Activated CD4-positive, CD25-positive, alpha-beta regulatory T cell (primary cell): Measurements from ENCODE around the gene PALLD.

Experiments
- DNase-seq, 4 experiments: peaks; one replicate each; lab custom pipeline; 2025; lab: John Stamatoyannopoulos, UW

PALLD gene

DNA sequence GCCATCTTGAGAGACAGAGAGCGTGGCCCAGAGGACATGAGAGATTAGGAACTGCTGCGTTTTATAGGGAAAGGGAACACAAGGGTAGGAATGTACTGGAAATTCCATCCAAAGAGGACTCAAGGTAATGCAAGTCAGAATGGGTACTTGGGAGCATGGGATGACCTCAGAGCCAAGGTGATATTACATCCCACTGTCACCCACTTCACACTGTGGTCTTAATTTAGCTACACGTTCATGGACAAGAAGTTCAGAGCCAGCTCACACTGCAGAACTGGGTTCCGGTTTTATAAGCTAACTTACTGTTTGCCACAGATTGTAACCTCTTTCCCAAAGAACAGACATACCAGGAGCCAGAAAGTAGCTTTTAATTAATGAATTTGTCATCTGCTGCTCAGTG lies 268.5 kb downstream of the PALLD start:
- no peak for DNase-seq

DNA sequence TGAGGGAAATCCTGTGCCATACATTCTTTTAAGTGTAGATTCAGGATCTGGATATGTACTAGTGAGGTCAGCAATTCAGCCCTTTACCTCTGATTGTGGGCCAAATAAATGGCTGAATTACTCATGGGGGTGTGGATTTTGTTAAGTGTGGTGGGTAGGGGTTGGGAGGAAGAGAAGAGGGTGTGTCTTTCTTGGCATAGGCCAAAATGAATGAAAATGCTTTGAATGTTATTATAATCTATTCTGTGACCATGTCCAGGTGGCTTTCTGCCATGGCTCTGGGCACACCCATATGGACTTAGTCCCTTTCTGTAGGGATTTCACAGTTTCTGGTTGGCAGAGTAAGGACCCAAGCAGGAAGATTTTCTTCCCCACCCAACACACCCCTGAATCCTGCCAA lies 268.9 kb downstream of the PALLD start:
- DNase-seq: no peak

DNA sequence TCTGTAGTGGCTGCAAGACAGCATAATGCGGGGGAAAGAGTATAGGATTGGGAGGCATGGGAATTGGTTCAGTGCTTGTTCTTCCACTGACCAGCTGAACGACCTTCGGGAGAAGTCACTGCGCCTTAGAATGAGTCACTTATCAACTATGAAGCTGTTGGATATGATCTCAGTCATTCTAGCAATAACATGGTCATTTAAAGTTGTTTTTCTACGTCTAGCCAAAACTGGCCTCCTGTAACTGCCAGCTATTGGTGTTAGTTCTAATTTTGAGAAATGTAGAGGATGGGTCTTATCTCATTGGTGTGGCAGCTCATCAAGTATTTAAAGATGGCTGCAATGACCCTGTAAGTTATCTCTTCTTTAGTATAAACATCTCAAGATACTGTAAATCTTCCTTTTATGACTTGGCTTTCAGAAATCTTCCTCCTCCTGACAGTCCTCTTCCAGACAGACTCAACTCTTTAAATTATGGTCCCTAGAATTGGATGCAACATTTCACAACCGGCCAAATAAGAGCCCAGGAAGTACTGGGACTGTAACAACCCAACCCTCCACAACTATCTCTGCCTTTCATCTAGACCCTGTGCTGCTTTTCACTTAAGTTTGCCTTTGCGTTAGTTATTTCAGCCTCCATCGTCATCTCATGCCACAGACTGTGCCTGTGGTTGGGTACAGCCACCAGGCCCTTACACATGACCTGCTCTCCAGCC lies 269.9 kb downstream of the PALLD start:
- no peak for DNase-seq

DNA sequence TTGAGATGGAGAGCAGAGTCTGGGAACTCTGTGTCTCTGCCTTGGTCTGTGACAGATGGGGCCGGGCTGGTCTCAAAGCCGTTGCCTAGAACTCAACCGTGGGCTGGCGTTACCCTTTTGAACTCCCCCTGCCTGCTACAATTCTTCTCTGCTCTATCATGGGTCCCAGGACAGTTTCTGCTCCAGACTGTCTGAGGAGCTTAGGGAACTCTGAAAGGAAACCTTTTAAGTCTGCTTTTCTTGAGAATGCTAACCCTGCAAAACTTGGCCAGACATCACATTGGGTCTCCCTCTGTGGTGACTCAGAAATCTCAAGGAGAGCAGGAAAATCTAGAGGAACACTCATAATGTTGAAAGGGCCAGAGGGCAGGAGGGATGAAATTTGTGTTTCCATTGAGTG lies 272.6 kb downstream of the PALLD start:
- no peak for DNase-seq

DNA sequence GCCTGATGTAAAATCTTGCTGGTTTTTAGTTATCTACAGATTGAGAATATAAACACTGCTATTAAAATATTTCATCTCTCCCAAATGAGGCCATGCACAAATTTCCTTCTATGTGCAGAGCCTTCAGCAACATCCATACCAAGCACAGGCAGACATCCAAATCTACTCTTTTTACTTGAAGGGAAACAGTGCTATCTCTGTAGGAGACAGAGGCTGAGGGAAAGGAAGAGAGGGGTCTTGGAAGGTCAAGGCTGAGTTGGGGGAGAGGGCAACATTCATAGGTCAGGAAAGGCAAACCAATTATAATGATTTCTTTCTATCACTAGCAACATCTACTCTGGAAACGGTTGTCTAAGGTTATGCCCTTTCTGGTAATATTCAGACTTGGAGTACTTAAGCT lies 273.0 kb downstream of the PALLD start:
- DNase-seq: no peak

DNA sequence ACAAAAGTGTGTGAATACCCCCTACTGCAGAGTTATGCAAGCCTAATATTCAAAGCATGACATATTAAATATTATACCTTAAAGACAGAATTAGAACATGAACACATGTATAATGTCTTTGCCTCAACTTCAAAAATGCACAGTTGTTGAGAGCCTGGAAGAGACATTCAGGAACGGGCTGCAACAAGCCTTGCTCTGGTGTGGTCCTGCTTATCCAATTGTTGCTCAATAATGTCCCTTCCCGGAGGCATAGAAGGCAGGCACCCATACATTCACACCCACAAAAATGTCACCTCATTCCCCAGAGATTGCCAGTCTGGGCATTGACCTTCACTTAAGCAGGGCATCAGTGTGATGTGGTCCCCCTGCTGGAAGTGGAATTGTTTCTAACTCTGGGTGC lies 274.4 kb downstream of the PALLD start:
- DNase-seq: no peak

DNA sequence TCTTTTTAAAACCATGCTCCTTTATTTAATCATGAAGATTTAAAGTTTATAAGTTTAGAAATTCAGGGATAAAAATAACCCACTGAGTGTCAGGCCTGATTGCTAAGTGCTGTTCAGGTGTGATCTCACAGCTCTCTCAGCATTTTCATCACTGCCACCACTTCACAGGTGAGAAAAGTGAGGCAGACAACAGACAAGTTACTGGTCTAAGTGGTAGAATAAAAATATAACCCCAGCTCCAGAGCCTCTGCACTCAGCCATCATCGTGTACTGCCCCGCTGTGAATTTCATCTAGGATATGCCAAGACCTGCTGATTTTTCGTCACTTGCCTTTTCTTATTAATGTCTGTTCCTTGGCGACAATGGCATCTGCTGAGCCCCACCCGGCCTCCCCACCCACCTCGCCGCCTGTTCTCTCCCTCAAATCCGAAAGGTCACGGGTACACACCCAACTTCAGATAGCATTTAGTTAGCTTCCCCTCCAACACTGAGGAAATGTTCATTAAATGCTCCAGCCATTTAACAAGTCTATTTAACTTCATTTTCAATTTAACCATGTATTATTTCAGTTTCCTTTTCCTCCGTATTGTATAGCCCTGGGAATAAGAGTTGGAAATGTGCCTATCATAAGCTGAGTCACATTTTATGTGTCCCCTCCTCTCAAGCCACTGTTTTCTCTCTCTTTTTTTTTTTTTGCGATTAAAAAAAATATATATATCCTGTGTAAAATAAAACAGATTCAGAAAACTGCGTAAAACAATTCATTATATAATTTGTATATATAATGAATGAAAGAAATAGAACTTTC lies 276.7 kb downstream of the PALLD start:
- DNase-seq: no peak

DNA sequence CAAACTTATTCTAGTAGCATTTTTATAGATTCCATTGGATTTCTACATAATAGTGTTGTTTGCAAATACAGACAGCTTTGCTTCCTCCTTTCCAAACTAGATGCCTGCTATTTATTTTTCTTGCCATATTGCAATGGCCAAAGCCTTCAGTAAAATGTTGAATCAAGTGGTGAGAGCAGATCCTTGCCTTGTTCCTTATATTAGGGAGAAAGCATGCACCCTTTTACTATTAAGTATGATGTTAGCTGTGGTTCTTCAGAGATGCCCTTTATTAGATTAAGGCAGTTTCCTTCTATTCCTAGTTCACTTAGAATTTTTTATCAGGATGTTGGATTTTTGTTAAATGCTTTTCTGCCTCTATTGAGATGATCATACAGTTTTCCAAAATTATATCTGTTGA lies 279.5 kb downstream of the PALLD start:
- DNase-seq: no peak

DNA sequence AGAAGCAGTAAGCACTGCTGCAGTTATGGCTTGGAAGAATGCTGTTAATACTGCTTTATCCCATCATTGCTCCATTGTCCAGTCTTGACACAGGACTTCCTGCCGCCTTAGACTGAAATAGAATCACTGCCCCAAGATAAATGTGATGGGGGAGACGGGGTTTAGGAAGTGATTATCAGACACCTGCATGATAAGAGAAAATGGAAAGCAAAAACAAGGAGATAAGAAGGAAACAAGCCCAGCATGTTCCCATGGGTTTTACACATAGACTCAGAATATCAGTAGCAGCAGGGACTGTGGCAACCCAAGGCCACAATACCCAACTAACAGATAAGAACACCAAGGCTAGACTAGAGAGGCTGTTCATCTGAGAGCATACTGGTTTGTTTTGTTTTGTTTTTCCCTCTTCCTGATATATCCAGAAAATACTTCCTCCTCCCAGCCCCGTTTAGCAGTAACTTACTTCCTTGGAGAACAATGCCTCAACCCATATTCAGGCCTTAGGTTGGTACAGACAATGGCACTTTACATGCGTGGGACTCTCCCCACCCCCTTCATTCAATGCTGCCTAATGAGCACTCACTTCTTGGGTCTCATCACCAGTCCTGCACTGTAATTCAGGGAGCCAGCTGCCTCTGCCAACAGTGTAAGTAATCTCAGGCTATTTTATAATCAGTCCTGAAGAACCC lies 280.6 kb downstream of the PALLD start:
- no peak for DNase-seq

DNA sequence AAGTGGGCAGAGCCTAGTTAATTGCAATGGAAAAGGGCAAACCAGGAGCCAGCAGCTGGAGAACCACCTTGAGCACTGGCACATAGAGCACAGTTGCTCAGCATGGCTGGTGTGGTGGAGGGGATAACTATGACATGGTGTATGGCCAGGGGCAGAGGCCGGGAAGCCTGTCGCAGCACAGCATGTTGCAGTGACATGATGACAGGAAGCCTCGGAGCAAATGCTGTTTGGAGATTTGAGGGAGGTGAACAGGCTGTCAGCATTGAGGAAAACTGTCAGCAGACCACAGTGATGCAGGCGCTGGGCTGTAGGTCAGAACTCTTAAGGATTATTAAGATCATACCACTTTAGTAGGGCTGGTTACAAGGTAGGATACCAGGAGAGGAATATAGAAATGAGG lies 284.5 kb downstream of the PALLD start:
- DNase-seq: no peak

DNA sequence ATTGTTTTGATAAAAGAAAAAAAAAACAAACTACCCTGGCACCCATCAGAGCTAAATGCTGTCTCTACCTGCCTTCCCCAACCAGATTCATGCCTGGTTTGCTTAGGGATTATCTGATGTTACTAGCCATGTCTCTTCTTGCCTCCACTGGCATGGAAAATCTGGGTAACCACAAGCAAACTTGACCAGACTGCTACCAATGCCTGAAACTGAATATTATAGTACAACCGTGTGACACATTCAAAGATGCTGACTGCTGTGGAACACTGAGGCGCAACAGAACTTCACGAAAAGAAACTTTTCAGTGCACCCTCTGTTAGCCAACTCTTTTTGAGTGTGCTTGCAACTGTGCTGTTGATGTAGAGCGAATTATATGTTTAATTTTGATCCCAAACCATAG lies 285.1 kb downstream of the PALLD start:
- no peak for DNase-seq

DNA sequence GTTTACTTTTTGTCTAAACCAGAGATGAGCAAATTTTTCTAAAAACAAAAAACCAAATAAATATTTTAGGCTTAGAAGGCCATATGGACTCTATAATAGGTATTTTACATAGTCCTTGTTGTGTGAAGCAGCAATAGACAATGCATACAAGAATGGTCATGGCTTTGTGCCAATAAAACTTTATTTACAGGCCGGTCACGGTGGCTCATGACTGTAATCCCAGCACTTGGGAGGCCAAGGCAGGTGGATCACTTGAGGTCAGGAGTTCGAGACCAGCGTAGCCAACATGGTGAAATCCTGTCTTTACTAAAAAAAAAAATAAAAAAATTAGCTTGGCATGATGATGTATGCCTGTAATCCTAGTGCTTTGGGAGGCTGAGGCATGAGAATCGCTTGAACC lies 285.6 kb downstream of the PALLD start:
- no peak for DNase-seq

DNA sequence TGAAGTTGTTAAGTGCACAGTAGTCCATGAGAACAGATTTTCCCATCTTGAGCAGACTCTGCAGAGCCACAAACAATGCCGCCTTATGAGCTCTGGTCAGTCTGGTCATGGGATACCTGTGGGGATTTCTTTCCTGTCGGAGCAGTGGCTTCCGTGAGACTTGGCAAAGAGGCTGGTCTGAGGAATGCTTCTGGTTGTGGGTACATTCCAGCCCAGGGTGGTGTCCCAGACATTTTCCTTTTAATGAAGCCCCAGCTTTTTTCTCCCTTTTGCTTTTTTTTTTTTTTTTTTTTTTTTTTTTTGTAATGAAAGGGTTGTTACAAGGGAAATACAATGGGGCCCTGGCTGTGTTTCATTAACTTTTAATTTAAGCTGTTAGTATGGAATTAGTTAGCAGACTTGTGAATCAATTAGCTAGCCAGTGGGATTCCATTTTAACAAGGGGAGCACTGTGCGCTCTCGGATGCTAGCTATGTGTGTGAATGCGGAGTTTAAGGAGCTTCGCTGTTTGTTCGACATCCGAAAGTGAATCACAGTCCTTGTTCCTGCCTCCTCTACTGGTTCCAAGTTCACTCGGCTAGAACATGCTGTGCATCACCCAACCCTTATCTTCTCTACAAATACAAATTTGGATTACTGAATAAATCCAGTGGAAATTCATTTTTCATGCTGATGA lies 288.1 kb downstream of the PALLD start:
- no peak for DNase-seq

DNA sequence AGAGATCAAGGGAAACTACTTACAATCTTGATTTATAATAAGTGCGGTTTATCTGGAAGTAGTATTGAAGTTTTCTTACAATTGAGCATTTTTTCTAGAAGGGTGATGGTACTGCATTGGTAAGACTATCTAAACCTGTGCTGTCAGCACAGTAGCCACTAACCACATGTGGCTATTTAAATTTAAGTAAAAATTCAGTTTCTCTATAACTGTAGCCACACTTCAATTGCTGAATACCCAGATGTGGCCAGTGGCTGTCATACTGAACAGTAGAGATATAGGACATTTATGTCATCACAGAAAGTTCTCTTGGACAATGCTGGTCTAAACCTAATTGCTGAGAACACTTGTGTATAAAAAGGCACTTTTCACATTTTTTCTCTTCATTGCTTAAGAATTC lies 290.5 kb downstream of the PALLD start:
- DNase-seq: no peak

DNA sequence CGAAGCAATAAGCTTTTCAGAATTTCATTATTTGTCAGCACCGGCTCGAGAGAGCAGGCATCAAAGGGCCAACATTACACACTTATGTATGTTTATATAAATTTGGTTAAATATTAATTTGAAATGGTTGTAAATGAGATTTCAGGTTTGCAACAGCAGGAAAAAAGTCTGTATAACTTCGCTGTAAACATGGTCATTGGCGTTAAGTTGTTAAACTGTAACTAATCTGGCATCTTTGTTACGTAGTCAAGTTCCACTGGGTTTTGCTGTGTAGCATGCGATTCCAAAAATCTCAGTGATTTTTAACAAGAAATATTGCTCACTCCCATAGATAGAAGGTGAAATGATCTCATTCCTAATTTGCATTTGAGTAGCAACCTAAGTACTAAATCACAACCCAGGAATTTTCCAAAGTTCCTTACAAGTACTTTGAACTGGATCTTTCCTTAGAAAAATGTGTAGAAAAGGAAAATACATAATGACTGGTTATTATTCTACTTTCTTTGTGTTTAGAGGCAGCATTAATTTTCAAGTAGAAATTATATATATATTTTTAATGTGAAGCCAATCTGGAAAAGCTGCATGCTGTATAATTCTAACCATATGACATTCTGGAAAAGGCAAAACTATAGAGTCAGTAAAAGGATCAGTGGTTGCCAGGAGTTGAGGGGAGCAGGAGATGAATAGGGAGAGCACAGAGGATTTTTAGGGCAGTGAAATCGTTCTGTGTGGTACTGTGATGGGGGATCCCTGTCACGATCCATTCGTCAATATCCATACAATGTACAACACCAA lies 291.1 kb downstream of the PALLD start:
- DNase-seq: no peak

DNA sequence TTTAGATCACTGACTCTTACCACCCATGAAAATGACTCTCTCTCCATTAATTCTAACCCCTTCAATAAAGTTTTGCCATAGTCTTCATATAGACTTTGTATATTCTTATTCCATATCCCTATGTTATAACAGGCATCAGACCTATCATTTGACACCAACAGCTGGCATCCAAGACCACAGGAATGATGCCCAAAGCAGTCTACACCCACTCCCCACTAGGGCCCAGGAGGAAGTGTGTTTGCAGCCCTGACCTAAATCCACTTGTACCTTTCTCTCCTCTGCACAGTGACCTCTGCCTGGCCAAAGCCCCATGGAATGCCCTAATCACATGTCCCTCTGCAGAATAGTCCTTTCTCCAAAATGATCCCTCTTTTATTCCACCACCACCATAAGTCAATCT lies 294.0 kb downstream of the PALLD start:
- DNase-seq: no peak

DNA sequence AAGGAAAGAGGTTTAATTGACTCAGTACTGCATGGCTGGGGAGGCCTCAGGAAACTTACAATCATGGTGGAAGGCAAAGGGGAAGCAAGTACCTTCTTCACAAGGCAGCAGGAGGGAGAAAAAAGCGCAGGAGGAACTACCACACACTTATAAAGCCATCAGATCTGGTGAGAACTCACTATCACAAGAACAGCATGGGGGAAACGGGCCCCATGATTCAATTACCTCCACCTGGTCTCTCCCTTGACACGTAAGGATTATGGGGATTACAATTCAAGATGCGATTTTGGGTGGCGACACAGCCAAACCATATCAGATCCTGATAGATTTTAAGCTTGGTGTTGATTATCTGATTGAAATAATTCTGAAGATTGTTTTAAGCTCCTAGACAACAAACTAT lies 294.5 kb downstream of the PALLD start:
- DNase-seq: no peak

DNA sequence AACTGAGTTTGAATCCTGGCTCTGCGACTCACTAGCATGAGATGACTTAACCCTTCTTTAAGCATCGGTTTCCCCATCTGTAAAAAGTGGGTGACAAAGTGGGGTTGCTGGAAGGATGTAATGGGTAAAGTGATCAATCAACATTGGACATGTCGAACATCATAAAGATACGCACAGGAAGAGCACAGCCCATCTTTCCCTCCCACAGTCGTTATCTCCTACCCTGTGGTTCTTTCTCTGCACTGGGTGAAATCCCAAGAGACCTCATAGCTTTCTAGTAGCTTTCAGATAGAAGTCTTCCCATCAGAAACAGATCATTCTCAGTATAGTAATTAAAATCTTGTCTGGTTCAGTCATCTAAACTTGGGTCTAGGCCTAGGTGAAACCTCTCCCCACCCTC lies 296.7 kb downstream of the PALLD start:
- no peak for DNase-seq

DNA sequence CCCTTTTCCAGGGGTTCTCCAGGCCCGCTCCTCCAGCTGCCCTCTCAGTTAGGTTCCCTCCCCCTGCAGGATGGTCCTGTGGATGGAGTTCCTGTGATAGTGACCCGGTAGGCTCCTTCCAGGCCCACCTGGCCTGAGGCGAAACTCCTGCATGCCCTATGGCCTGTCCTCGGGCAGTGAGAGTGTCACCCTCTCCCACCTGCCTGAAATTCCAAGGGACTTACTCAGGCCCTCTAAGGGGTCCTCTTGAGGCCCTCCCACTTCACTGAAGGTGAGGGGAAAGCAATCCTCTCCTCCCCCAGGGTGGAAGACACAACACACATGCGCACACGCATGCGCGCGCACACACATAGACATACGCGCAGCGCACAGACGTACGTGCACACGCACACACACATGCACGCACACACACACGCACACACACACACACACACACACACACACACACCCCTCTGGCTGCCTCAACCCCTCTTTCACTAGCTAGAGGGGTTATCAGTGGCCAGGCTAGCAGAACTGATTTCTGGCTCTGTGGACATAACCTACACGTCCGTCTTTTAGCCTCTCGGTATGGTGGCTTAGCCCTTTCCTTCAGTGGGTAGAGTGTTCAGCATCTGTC lies 297.3 kb downstream of the PALLD start:
- no peak for DNase-seq

DNA sequence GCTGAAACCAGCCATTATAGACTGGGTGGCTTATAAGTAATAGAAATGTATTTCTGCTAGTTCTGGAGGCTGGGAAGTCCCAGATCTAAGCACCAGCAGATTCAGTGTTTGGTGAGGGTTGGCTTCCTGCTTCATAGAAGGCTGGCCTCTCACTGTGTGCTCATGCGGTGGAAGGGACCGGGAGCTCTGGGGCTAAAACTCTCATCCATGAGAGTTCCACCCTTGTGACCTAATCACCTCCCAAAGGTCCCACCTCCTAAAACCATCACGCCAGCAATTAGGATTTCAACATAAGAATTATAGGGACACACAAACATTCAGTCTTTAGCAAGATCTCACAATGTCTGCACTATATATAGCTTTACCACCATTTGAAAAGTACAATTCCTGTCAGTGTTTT lies 298.0 kb downstream of the PALLD start:
- no peak for DNase-seq

DNA sequence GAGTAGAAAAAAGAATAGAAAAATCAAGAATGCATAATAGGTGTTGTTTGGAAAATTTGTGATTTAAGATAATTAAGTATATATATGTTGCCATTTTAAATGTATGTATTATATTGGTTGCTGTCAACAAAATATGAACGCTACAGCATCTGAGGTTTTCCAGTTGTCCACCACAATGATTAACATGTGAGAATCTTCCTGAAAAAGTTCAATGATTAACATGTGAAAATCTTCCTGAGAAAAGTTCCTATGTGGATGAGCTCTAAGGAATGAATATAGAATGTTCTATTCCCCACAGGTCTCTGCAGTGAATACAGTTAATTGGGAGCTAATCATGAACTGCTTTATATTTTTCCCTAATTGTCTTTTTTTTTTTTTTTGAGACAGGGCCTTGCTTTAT lies 298.5 kb downstream of the PALLD start:
- no peak for DNase-seq
